ENCODE data around the gene STXBP1.

- peak in 1 of 6 experiments; percentile 10 for TF ChIP-seq CTCF (IDR thresholded peaks at IDR 0.05)
- TF ChIP-seq POLR2AphosphoS5 (IDR thresholded peaks at IDR 0.05) = peak in 1 of 2 donors; percentile 51
- peak in 1 of 4 donors; percentile 56 for TF ChIP-seq POLR2A (IDR thresholded peaks at IDR 0.05)
- no peak for TF ChIP-seq EP300 (IDR thresholded peaks at IDR 0.05)
Observed at GRCh38 chr9:127608104-127608966, 3.7 kb upstream of the STXBP1 start.
